ENCODE results near the gene RBM4B.
A peak's percentile ranks its signal among the peaks of the same experiment; 100 is the strongest.
"Not testable (repeated sequence)": the region's sequence is repeated elsewhere in the genome, so short reads cannot be mapped to it uniquely, and the experiment has no call there.

Gene RBM4B

DNA sequence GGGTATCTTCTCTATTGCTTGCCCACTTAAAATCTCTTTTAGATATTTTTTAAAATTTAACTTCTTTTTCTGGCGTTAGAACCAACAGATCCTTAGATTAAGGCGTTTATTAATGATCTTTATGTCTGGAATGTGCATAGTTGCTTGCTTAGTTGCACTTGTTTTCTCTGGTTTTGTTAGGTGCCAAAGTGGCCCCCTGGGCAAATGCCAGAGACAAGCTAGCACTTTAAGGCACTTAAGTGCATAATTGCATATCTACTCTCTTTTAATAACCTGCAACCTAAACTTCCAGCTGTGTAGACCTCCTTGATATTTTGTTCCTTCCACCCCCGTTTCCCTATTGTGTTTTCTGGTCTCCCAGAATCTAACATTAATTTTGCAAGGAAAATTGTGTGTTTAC, 35.9 kb downstream of the RBM4B start:
- peak; percentile 47 for DNase-seq (ENCODE audit: low read depth, low spot score)

DNA sequence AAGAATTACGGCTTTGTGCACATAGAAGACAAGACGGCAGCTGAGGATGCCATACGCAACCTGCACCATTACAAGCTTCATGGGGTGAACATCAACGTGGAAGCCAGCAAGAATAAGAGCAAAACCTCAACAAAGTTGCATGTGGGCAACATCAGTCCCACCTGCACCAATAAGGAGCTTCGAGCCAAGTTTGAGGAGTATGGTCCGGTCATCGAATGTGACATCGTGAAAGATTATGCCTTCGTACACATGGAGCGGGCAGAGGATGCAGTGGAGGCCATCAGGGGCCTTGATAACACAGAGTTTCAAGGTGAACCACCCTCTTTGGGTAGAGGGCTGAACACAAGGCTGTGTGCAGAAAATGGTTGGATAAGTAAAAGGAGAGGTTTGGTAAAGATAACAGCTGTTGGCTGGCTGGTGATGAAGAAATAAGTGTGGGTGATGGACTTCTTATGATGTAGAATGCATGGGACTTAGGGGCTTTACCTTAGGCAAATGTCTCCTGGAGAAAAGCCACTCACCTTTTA, 37.8 kb downstream of the RBM4B start:
- not testable (repeated sequence) for DNase-seq (ENCODE audit: low read depth, low spot score)

DNA sequence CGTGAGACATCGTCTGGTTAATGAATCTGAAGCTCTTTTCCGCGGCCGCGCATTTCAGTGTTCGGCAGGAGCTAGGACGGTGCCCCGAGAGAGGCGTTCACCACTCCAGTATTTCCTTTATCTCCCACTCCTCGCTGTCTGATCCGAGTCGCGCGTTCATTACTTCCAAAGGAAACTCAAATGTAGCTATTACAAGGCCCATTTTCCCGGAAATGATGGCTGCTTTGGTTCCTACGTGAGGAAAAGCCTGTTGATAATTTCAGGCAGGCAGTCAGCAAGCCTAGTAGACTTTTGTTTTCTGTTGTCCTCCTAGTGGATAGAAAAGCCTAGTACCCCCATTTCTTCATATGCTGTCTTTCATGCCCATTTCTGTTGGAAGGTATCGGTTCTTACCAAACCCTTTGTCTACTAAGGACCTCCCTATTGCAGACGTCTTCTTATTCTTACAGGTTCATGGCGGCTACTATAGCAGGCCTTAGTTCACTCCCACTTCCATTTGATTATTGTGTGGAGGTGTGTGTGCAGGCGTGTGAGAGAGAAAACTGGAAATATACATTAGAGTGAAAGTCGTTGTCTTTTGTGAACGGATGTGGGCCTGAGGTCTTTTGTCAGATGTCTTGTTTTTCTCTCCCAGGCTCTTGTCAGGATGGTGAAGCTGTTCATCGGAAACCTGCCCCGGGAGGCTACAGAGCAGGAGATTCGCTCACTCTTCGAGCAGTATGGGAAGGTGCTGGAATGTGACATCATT, 38.4 kb downstream of the RBM4B start:
- peak; percentile 54 for DNase-seq (ENCODE audit: low read depth, low spot score)

DNA sequence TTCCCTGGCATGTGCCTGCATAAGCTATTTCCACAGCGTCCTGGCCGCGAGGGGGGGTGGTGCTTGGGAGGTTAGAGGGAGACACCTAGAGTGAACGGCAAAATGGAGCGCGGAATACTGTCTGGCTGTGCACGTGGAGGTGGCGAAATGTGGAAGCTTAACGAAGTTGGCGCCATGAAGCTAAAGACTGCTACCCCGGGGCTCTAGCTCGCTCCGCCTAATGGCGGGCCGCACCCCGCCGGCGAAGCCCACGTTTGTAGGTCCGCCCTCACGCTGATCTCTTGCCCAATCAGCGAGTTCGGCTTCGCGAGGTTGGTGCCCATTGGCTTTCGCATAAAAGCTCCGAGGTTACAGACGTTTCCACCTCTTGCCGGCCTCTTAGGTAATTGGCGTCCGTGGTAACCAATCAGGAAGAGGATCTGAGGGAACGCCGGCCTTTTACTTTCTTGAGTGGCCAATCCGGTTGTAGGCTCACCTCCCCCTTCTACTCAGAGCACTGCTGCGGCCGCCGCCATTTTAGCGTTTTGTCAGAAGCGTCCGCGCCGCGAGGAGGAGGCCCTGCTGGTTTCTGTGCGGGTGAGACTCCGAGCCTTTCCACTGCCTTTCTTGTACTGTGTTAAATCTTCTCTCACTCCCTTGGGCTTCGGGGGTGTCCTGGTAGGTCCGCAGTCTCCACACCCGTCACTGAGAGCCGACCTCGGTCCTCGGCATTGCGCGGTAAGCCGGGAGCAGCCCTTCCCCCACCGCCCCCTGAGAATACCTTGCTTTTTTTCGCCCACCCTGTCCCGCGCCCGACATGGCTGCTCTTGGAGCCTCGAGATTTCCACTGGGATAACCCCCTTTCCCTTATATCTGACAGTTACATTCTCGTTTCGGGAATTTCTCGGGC, 39.3 kb downstream of the RBM4B start, which contains the start of gene RBM4:
RBM4 (plus strand) TSS at position 527 of the 889 bp plus-strand sequence. CDS start 1,009 bp downstream, outside the sequence.
- peak; percentile 100 for DNase-seq (ENCODE audit: low read depth, low spot score)

DNA sequence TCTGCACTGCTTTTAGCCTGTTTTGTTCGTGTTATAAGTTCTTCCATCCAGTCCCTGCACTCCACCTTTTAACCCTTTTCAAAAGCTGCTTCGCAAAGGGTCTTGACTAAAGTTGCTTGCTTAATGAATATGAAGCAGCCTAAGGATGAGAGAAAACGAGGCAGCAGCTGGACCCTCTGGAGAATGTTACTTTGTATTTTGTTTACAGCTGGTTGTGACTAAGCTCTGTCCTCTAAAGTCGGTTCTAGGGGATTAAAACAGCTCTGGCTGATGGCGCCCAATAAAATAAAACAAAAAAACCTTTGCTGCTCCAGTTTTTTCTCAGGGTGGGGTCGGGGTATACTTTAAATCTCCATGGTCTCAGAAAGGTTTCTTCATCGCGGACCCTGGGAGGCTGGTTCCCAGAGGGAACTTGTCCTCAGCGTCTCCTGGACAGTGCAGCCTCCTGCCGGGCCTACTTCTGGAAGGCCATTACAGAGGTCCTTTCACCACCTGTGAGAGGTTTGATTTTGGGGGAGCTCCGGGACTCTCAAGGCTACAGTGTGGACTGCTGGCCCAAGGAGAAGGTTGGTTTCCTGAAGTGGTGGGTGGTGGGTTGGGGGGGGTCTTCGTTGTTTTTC, 40.0 kb downstream of the RBM4B start:
- no peak for DNase-seq (ENCODE audit: low read depth, low spot score)

DNA sequence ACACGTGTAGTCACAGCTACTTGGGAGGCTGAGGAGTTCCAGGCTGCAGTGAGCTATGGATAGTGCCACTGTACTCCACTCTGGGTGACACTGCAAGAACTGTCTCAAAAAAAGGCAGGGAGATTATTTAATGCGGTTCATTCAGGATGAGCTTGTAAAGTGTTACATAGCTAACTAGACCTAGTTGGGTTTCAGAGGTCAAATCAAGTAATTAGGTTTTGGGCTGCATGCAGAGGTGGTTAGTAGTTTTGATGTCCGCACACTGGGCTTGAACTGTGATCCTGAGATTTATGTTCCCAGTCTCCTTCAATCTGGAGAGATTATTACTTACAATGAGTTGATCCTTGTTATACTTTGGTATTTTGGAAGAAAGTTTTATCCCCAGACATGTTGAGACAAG, 41.3 kb downstream of the RBM4B start:
- no peak for DNase-seq (ENCODE audit: low read depth, low spot score)

DNA sequence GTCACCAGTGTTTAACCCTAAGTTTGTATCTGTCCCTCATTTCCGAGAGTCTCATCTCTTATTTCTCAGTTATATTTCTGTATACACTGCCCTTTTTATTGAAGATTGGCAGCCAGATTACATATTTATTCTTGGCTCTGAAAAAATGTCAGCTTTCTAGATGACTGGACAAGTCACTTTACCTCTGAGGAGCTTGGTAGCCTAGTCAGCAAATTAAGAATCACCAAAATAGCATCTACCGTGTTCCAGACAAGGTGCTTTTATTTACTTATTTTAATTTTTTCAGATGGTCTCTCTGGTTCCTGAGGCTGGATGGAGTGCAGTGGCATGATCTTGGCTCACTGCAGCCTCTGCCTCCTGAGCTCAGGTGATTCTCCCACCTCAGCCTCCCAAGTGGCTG, 44.7 kb downstream of the RBM4B start:
- no peak for DNase-seq (ENCODE audit: low read depth, low spot score)

DNA sequence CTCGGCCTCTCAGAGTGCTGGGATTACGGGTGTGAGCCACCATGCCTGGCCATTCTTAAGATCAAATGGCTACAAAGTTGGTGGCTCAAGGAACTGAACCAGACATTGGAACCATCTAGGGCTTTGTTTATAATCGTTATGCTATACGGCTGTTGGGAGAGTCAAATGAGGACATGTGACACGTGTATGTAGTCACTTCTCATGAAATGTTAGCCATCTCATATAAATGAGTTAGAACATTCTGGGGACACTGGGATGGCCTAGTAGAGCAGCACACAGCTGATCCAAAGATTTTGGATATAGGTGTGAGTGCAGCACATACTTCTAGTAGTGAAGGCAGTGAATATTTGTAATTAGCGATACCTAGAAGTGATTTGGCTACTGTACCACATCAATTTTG, 45.8 kb downstream of the RBM4B start:
- DNase-seq (ENCODE audit: low read depth, low spot score), result no peak

DNA sequence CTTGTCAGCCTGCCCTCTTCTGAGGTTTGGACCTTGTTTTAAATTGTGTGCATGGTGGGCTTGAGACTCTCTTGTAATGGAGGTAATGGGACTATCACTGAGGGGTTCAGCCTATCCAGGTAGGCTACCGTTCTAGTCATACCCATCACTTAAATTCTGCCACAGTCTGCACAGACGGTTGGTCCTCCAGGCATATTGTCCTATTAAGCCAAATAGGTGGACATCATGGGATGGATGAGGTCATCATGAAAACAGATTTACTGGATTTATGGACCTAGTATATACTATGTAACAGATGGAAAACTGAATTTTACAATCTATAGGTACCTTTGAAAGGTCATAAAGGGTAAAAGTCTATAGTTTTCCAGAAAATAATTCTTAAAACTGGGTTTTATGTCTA, 48.3 kb downstream of the RBM4B start:
- DNase-seq (ENCODE audit: low read depth, low spot score), result no peak

DNA sequence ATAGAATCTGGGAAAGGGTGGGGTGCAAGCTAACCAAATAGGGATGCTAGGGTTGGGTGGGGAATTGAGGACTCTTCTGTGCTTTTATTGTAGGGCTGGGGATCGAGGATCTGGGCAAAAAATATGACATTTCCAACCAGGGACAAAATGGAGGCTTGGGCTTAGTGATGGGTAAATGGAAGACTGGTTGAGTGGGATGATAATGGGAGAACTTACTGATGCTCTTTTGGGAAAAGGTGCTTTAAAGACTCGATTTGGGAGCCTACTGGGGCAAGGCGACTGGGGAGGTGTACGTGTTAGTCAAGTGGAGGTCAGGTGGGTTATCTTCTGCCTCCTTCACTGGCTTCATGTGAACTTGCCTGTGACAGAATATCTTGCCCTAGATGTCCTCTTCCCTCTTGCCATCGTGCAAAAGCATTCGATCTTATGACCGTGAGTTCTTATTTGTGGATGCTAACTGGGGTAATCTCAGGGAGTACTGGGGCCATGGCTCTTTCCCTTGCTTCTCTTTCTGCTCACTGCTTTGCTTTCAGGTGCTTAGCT, 49.6 kb downstream of the RBM4B start:
- no peak for DNase-seq (ENCODE audit: low read depth, low spot score)

DNA sequence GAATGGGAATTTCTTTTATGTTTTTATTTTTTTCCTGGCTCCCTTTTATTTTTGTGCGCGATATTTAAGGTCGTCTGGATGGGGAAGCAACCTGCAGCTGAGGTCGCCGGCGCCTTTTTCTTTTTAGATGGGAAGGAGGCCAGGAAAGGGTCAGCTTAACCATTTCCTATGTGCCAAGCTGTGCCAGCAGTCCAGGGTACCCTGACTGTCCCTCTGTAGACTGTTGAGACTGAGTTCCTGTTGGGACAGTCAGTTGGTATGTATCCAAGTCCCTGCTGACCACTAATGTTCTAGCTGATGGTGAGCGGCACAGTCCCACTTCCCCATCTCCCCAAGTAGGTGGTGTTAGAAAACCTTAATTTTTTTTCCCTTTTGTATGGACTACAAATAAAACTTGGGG, 50.8 kb downstream of the RBM4B start:
- no peak for DNase-seq (ENCODE audit: low read depth, low spot score)

DNA sequence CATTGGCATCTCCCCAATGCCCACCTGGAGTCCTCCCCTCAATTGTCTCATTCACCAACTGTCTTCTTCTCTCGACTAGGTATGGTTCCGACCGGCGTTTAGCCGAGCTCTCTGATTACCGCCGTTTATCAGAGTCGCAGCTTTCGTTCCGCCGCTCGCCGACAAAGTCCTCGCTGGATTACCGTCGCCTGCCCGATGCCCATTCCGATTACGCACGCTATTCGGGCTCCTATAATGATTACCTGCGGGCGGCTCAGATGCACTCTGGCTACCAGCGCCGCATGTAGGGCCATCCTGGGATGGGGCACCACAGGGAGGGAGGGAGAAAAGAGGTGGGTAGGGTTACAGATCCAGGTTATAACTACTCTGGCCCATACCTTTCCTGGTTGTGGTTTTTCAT, 51.3 kb downstream of the RBM4B start:
- DNase-seq (ENCODE audit: low read depth, low spot score), result no peak

DNA sequence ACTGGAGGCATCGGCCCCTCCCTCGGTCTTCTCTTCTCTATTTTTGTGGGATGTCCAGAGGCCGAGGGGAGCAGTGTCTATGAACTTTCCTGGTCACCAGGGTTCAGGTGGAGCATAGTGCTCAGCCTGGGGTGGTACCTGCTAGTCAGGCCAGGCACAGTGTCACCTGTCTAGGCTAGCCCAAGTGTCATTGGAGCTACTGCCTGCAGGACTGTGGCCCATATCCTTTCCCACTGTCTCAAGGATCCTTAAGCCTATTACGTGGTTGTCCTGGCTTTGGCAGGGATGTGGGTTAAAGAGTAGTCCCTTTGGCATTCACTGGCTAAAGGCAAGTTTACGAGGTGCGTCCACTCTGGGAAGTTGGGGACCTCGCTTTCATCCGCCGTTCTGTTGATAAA, 51.9 kb downstream of the RBM4B start:
- DNase-seq (ENCODE audit: low read depth, low spot score), result no peak

DNA sequence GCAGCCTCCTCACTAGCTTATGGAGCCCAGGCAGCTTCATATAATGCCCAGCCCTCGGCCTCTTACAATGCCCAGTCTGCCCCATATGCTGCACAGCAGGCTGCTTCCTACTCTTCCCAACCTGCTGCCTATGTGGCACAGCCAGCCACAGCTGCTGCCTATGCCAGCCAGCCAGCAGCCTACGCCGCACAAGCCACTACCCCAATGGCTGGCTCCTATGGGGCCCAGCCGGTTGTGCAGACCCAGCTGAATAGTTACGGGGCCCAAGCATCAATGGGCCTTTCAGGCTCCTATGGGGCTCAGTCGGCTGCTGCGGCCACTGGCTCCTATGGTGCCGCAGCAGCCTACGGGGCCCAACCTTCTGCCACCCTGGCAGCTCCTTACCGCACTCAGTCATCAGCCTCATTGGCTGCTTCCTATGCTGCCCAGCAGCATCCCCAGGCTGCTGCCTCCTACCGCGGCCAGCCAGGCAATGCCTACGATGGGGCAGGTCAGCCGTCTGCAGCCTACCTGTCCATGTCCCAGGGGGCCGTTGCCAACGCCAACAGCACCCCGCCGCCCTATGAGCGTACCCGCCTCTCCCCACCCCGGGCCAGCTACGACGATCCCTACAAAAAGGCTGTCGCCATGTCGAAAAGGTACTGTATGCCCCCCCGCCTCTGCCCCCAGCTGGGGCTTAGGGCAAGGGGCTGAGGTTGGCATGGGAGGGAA, 52.5 kb downstream of the RBM4B start:
- no peak for DNase-seq (ENCODE audit: low read depth, low spot score)

DNA sequence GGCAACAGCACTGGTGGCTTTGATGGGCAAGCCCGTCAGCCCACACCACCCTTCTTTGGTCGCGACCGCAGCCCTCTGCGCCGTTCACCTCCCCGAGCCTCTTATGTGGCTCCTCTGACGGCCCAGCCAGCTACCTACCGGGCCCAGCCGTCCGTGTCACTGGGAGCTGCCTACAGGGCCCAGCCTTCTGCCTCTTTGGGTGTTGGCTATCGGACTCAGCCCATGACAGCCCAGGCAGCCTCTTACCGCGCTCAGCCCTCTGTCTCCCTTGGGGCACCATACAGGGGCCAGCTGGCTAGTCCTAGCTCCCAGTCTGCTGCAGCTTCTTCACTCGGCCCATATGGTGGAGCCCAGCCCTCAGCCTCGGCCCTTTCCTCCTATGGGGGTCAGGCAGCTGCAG, 53.2 kb downstream of the RBM4B start:
- DNase-seq (ENCODE audit: low read depth, low spot score), result no peak

DNA sequence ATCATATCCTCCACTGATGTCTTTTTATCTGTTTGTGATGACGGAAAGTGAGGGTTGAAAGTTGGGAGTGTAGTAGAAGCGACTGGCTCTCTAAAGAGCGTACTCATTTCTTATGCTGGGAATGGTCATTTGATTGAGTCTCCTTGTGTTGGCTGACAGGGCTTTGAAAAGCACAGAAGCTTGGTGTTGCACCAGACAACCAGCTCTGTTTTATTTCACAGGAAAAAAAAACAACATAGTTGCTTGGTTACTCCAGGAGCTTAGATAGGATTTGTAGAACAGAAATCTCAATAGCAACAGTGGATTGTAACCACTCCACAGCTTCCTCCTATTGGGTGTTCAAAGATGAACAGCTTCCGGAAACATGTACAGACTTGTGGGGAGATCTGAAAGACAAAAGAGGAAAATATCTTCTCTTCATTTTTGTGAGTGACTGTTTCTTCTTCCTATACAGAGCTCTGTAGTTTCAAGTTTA, 58.6 kb downstream of the RBM4B start:
- DNase-seq (ENCODE audit: low read depth, low spot score), result peak; percentile 80

DNA sequence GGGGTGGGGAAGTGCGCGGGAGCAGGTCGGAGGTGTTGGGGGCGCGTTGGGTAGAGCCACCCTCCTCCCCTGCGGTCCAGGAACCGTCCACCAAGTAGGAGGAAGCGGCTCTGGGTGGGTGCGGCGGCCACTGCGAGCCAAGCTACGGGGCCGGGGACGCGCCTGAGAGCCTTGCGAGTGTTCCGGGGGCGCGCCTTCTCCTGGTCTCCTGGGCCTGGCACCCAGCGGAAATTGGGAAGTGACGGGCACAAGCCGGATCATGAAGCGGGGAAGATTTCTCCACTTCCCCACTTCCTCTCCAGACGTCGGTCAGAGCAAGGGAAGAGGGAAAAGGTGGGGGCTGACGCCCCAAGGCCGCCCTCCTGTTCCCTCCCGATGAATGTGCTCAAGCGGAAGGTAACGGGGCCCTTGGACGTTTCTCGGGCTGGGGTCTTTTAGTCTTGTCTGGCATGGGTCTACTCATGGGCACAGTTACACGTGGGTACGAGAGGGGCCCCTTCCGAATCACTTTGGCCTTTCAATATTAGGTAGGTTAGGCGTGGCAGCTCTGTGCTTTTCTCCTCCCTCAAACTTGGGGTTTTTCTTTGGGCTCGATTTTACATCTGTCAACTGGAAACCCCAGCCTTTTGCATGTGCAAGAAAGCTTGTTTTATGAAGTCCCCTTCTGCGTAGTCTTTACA, 60.4 kb downstream of the RBM4B start:
- no peak for DNase-seq (ENCODE audit: low read depth, low spot score)

DNA sequence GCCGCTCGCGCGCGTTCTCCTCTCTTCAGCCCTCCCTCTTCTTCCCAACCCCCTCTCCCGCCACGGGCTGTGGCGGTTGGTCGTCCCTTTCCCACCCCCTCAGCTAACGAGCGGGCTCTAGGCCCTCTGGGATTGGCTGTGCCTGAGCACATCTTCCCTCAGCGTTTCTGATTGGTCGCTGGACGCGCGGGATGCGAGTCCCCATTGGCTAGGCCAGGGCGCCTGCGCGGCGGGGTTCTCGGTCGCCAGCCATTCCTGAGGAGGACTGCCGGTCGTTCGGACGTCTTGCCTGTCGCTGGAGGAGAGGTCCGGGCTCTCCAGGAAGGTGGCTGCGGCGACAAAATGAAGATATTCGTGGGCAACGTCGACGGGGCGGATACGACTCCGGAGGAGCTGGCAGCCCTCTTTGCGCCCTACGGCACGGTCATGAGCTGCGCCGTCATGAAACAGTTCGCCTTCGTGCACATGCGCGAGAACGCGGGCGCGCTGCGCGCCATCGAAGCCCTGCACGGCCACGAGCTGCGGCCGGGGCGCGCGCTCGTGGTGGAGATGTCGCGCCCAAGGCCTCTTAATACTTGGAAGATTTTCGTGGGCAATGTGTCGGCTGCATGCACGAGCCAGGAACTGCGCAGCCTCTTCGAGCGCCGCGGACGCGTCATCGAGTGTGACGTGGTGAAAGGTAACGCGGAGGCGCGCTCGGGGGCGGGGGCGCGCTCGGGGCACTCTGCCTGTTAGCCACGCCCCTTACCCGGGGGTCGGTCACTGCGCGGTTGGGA, 61.1 kb downstream of the RBM4B start, which contains the start of gene RBM14:
RBM14 (plus strand) TSS at position 252 of the 776 bp plus-strand sequence; CDS start at position 343, 91 bp downstream.
- peak; percentile 100 for DNase-seq (ENCODE audit: low read depth, low spot score)

Measured in astrocyte of the hippocampus (primary cell).